Trophoblast cell (in vitro differentiated cells and primary cell): ENCODE results near the gene NUP210.

Experiments
- DNase-seq, 2 donors: peaks; one replicate each; pipeline ENCODE4 v3.0.0-alpha.2; 2016
- H2AFZ ChIP-seq: 2 replicates; pipeline ENCODE4 v1.6.1; 2013; ENCODE audit warnings: low read length, moderate library complexity, mild to moderate bottlenecking; ENCODE audit not compliant: insufficient read depth, poor library complexity
- H2AK5ac ChIP-seq: 2 replicates; pipeline ENCODE4 v1.6.1; 2013; ENCODE audit warnings: mild to moderate bottlenecking, low read length
- H2BK120ac ChIP-seq: 2 replicates; pipeline ENCODE4 v1.6.1; 2013; ENCODE audit warnings: low read length, mild to moderate bottlenecking, moderate library complexity; ENCODE audit not compliant: insufficient read depth, poor library complexity
- H2BK12ac ChIP-seq: 2 replicates; pipeline ENCODE4 v1.6.1; 2013; ENCODE audit warnings: mild to moderate bottlenecking, low read length, moderate library complexity
- H2BK5ac ChIP-seq: 2 replicates; pipeline ENCODE4 v1.6.1; 2013; ENCODE audit warnings: low read length, low read depth, moderate library complexity, mild to moderate bottlenecking; ENCODE audit not compliant: poor library complexity
- H3K14ac ChIP-seq: 2 replicates; pipeline ENCODE4 v1.6.1; 2013; ENCODE audit warnings: mild to moderate bottlenecking, low read length
- H3K18ac ChIP-seq: 2 replicates; pipeline ENCODE4 v1.6.1; 2013; ENCODE audit warnings: mild to moderate bottlenecking, low read length
- H3K23ac ChIP-seq: 2 replicates; pipeline ENCODE4 v1.6.1; 2013; ENCODE audit warnings: low read length
- H3K27ac ChIP-seq: 2 replicates; pipeline ENCODE4 v1.5.1; 2013; ENCODE audit warnings: low read depth, mild to moderate bottlenecking, inconsistent platforms, low read length, moderate library complexity
- H3K27me3 ChIP-seq: 2 replicates; pipeline ENCODE4 v1.6.1; 2013; ENCODE audit warnings: inconsistent platforms, mild to moderate bottlenecking, low read length, moderate library complexity; ENCODE audit not compliant: insufficient read depth
- H3K36me3 ChIP-seq, 2 experiments: 1 replicate in 1 of 2; 2 replicates in 1 of 2; pipeline ENCODE4 v1.6.1; 2013; ENCODE audit warnings: low read length in 2 of 2, mild to moderate bottlenecking in 2 of 2, moderate library complexity in 1 of 2; ENCODE audit not compliant: insufficient read depth in 2 of 2, control insufficient read depth in 1 of 2
- H3K4ac ChIP-seq: 2 replicates; pipeline ENCODE4 v1.6.1; 2013; ENCODE audit warnings: low read depth, mild to moderate bottlenecking, low read length, moderate library complexity
- H3K4me1 ChIP-seq, 2 experiments: 1 replicate in 1 of 2; 2 replicates in 1 of 2; pipeline ENCODE4 v1.6.1; 2013; ENCODE audit warnings: low read length in 2 of 2, mild to moderate bottlenecking in 2 of 2, moderate library complexity in 1 of 2; ENCODE audit not compliant: insufficient read depth in 2 of 2, control insufficient read depth in 1 of 2
- H3K4me2 ChIP-seq: 2 replicates; pipeline ENCODE4 v1.6.1; 2013; ENCODE audit warnings: inconsistent platforms, mild to moderate bottlenecking, low read length, moderate library complexity
- H3K4me3 ChIP-seq: 2 replicates; pipeline ENCODE4 v1.5.1; 2013; ENCODE audit warnings: mild to moderate bottlenecking, low read depth, low read length, inconsistent platforms
- H3K79me1 ChIP-seq: one replicate; pipeline ENCODE4 v1.6.1; 2013; ENCODE audit warnings: low read length
- H3K79me2 ChIP-seq: 2 replicates; pipeline ENCODE4 v1.6.1; 2013; ENCODE audit warnings: low read length, mild to moderate bottlenecking; ENCODE audit not compliant: control insufficient read depth, insufficient read depth, poor library complexity
- H3K9ac ChIP-seq: 2 replicates; pipeline ENCODE4 v1.6.1; 2013; ENCODE audit warnings: mild to moderate bottlenecking, low read length
- H3K9me3 ChIP-seq: 2 replicates; pipeline ENCODE4 v1.6.1; 2013; ENCODE audit warnings: low read depth, mild to moderate bottlenecking, control low read depth, inconsistent platforms, low read length; ENCODE audit not compliant: insufficient read depth
- H4K12ac ChIP-seq: 2 replicates; pipeline ENCODE4 v1.6.1; 2013; ENCODE audit warnings: low read depth, mild to moderate bottlenecking, low read length, moderate library complexity
- H4K8ac ChIP-seq: 2 replicates; pipeline ENCODE4 v1.6.1; 2013; ENCODE audit warnings: low read depth, mild to moderate bottlenecking, low read length, moderate library complexity
- H4K91ac ChIP-seq: one replicate; pipeline ENCODE4 v1.6.1; 2013; ENCODE audit warnings: low read depth, mild to moderate bottlenecking, low read length, moderate library complexity
- WGBS: extraction: QIAGEN DNeasy Blood & Tissue Kit; methylation state at CpG from one replicate; pipeline ENCODE4 v1.1.7; 2013; ENCODE audit warnings: missing lambda C conversion rate; ENCODE audit not compliant: insufficient read length, insufficient coverage; ENCODE audit errors: extremely low coverage; 5-methylcytosine and 5-hydroxymethylcytosine counted together

The NUP210 gene

DNA sequence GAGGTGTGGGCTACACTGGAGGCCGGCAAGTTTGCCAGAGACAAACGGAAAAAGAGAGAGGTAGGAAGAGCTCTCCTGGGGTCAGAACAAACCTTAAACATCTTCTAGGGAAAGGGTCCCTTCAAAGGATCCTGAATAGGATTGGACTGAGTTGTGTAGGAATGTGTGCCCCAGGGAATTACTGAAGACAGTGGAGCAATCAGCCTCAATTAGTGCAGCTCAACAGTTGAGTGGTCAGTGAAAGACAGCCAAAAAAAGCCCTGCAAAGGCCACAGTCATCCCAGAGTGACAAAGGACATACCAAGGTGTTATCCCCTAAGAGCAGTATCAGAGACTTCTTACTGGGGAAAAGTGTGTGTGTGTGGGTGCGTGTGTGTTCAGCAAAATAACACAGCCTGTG is 70.3 kb downstream of the NUP210 start:
- Histone ChIP-seq H2AFZ (no peak overlapping the region), H3K27me3 (no peaks in the 10 kb centered on the region), H4K91ac (no peak overlapping the region), H3K9ac (no peak overlapping the region), H3K79me2 (no peaks in the 10 kb centered on the region), H3K18ac (no peak overlapping the region), H2BK5ac (no peak overlapping the region), H3K4me1 (peaks cover 0 to 2% of the 10 kb centered on the region in 2 experiments), H3K9me3 (no peaks in the 10 kb centered on the region), H2AK5ac (no peak overlapping the region), H3K79me1 (no peaks in the 10 kb centered on the region), H3K4me2 (no peak overlapping the region), H3K4me3 (no peak overlapping the region), H2BK12ac (no peak overlapping the region), H3K23ac (no peak overlapping the region), H3K14ac (no peak overlapping the region), H4K12ac (no peak overlapping the region), H3K27ac (no peak overlapping the region), H3K36me3 (no peaks in the 10 kb centered on the region), H2BK120ac (no peak overlapping the region), H4K8ac (no peak overlapping the region), H3K4ac (no peak overlapping the region)
- DNase-seq, result no peak
- no CpG with 5 or more reads among the region's 3 CpGs for WGBS

- peaks cover 0 to 2% of the 10 kb centered on the region in 2 experiments for H3K4me1 ChIP-seq
- H2AK5ac ChIP-seq, result no peak overlapping the region
- no peaks in the 10 kb centered on the region for H3K36me3 ChIP-seq
- no CpG with 5 or more reads among the region's 13 CpGs for WGBS
- no peak overlapping the region for H3K4ac ChIP-seq
- no peak overlapping the region for H2BK12ac ChIP-seq
- H3K79me2 ChIP-seq, result no peaks in the 10 kb centered on the region
- H4K91ac ChIP-seq, result no peak overlapping the region
- H3K18ac ChIP-seq, result no peak overlapping the region
- no peak overlapping the region for H3K9ac ChIP-seq
- no peaks in the 10 kb centered on the region for H3K79me1 ChIP-seq
- no peak overlapping the region for H4K12ac ChIP-seq
- H2BK5ac ChIP-seq, result no peak overlapping the region
- no peak overlapping the region for H3K14ac ChIP-seq
- H3K9me3 ChIP-seq, result no peaks in the 10 kb centered on the region
- no peak overlapping the region for H2BK120ac ChIP-seq
- no peak overlapping the region for H3K27ac ChIP-seq
- H4K8ac ChIP-seq, result no peak overlapping the region
- DNase-seq, result no peak
- H3K4me3 ChIP-seq, result no peak overlapping the region
- H3K27me3 ChIP-seq, result no peaks in the 10 kb centered on the region
- H2AFZ ChIP-seq, result no peak overlapping the region
- H3K23ac ChIP-seq, result no peak overlapping the region
- no peak overlapping the region for H3K4me2 ChIP-seq
Measured at GRCh38 chr3:13348661-13349396, 71.3 kb downstream of the NUP210 start.

- Histone ChIP-seq H4K91ac (no peak overlapping the region), H3K4ac (no peak overlapping the region), H3K9ac (no peak overlapping the region), H3K4me1 (peaks cover 0 to 2% of the 10 kb centered on the region in 2 experiments), H3K79me2 (no peaks in the 10 kb centered on the region), H3K27ac (no peak overlapping the region), H2BK12ac (no peak overlapping the region), H3K4me3 (no peak overlapping the region), H2AFZ (no peak overlapping the region), H2BK5ac (no peak overlapping the region), H3K4me2 (no peak overlapping the region), H3K36me3 (no peaks in the 10 kb centered on the region), H3K18ac (no peak overlapping the region), H4K12ac (no peak overlapping the region), H2AK5ac (no peak overlapping the region), H2BK120ac (no peak overlapping the region), H3K23ac (no peak overlapping the region), H3K9me3 (no peaks in the 10 kb centered on the region), H3K27me3 (no peaks in the 10 kb centered on the region), H3K14ac (no peak overlapping the region), H3K79me1 (no peaks in the 10 kb centered on the region), H4K8ac (no peak overlapping the region)
- no peak for DNase-seq
- whole genome bisulfite sequencing, result no CpG with 5 or more reads among the region's 3 CpGs
Measured at GRCh38 chr3:13348100-13348499, 72.0 kb downstream of the NUP210 start.

DNA sequence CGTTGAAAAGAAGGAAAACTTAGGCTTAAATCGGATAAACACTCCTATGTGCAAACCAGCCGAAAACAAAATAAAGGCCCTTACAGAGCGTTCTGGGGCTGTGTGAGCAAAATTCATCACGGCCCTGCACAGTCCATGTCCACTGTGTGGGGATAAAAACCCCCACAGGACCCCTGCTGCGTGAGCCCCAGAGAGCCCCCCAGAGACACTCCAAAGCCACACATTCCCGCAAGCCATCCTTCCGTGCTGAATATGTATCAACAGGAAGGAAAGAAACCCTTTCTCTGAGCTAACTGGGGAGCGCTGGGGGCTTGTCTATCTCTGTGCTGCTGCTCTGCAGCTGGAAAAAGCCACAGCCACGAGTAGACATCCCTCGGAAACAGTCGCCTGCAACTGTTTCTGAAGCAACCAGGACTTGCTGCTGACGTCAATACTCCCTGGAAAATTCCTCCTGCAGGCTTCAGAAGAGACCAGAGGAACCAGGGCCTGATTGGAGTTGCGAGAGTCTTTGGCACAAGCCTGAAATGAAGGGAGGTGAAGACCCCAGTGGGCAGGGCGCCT is 72.7 kb downstream of the NUP210 start:
- Histone ChIP-seq H3K18ac (no peak overlapping the region), H3K36me3 (no peaks in the 10 kb centered on the region), H2AFZ (no peak overlapping the region), H3K14ac (no peak overlapping the region), H3K4me3 (no peak overlapping the region), H3K4ac (no peak overlapping the region), H3K79me1 (no peaks in the 10 kb centered on the region), H3K9ac (no peak overlapping the region), H2BK5ac (no peak overlapping the region), H3K27me3 (no peaks in the 10 kb centered on the region), H4K91ac (no peak overlapping the region), H3K27ac (no peak overlapping the region), H4K12ac (no peak overlapping the region), H4K8ac (no peak overlapping the region), H2BK12ac (no peak overlapping the region), H2BK120ac (no peak overlapping the region), H3K4me2 (no peak overlapping the region), H3K9me3 (no peaks in the 10 kb centered on the region), H3K4me1 (peaks cover 0 to 2% of the 10 kb centered on the region in 2 experiments), H3K23ac (no peak overlapping the region), H2AK5ac (no peak overlapping the region), H3K79me2 (no peaks in the 10 kb centered on the region)
- no peak for DNase-seq
- no CpG with 5 or more reads among the region's 15 CpGs for WGBS
